Neural cell (in vitro differentiated cells): Measurements from ENCODE around the gene SCYGR6.

Experiments
- EP300 ChIP-seq: fragments of 450-650 bp; conservative IDR thresholded peaks from 2 replicates; pipeline ENCODE4 v1.6.1; 2014; ENCODE audit warnings: antibody characterized with exemption, mild to moderate bottlenecking, moderate library complexity; ENCODE audit not compliant: poor library complexity, severe bottlenecking
- EZH2 ChIP-seq: fragments of 200-600, 300-800 bp; shearing (Covaris generic), sonication (generic); IDR thresholded peaks from 2 replicates; pipeline ENCODE4 v1.6.1; 2014; ENCODE audit warnings: antibody characterized with exemption, low read length, borderline replicate concordance, mild to moderate bottlenecking; ENCODE audit not compliant: insufficient read depth, poor library complexity, severe bottlenecking
- POLR2AphosphoS5 ChIP-seq: IDR thresholded peaks from 2 replicates; pipeline ENCODE4 v1.6.1; 2012
- SMC3 ChIP-seq: fragments of 450-650 bp; conservative IDR thresholded peaks from 2 replicates; pipeline ENCODE4 v1.6.1; 2014; ENCODE audit warnings: antibody characterized with exemption, mild to moderate bottlenecking, moderate library complexity; ENCODE audit not compliant: poor library complexity
- TF ChIP-seq, protein P1 (sequence below): fragments of 450-650 bp; IDR thresholded peaks from 2 replicates; pipeline ENCODE4 v1.5.1; 2014; ENCODE audit warnings: antibody characterized with exemption, mild to moderate bottlenecking, moderate library complexity; ENCODE audit not compliant: poor library complexity, severe bottlenecking
- TF ChIP-seq, protein P2 (sequence below): IDR thresholded peaks from 2 replicates; pipeline ENCODE4 v1.6.1; 2012; ENCODE audit warnings: borderline replicate concordance

DNA sequence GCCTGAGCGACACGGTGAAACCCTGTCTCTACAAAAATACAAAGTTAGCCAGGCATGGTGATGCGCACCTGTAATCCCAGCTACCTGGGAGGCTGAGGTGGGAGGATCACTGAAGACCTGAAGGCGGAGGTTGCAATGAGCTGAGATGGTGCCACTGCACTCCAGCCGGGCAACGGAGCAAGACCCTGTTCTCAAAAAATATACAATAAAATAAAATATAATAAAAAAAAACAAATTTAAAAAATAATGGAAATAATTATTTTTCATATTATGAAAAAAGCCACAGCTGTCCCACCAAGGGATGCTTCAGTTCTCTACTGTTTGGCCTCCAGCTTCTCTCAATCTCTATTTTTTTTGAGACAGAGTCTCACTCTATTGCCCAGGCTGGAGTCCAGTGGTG is 17.2 kb downstream of the SCYGR6 start:
- TF ChIP-seq, protein P1, sequence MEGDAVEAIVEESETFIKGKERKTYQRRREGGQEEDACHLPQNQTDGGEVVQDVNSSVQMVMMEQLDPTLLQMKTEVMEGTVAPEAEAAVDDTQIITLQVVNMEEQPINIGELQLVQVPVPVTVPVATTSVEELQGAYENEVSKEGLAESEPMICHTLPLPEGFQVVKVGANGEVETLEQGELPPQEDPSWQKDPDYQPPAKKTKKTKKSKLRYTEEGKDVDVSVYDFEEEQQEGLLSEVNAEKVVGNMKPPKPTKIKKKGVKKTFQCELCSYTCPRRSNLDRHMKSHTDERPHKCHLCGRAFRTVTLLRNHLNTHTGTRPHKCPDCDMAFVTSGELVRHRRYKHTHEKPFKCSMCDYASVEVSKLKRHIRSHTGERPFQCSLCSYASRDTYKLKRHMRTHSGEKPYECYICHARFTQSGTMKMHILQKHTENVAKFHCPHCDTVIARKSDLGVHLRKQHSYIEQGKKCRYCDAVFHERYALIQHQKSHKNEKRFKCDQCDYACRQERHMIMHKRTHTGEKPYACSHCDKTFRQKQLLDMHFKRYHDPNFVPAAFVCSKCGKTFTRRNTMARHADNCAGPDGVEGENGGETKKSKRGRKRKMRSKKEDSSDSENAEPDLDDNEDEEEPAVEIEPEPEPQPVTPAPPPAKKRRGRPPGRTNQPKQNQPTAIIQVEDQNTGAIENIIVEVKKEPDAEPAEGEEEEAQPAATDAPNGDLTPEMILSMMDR, result no peak
- TF ChIP-seq, protein P2, sequence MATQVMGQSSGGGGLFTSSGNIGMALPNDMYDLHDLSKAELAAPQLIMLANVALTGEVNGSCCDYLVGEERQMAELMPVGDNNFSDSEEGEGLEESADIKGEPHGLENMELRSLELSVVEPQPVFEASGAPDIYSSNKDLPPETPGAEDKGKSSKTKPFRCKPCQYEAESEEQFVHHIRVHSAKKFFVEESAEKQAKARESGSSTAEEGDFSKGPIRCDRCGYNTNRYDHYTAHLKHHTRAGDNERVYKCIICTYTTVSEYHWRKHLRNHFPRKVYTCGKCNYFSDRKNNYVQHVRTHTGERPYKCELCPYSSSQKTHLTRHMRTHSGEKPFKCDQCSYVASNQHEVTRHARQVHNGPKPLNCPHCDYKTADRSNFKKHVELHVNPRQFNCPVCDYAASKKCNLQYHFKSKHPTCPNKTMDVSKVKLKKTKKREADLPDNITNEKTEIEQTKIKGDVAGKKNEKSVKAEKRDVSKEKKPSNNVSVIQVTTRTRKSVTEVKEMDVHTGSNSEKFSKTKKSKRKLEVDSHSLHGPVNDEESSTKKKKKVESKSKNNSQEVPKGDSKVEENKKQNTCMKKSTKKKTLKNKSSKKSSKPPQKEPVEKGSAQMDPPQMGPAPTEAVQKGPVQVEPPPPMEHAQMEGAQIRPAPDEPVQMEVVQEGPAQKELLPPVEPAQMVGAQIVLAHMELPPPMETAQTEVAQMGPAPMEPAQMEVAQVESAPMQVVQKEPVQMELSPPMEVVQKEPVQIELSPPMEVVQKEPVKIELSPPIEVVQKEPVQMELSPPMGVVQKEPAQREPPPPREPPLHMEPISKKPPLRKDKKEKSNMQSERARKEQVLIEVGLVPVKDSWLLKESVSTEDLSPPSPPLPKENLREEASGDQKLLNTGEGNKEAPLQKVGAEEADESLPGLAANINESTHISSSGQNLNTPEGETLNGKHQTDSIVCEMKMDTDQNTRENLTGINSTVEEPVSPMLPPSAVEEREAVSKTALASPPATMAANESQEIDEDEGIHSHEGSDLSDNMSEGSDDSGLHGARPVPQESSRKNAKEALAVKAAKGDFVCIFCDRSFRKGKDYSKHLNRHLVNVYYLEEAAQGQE, result no peak
- TF ChIP-seq POLR2AphosphoS5, result no peak
- no peak for TF ChIP-seq SMC3
- TF ChIP-seq EZH2, result no peak
- no peak for TF ChIP-seq EP300
